ENCODE data around the gene TMEM97. TPM values are rescaled to one million over a fixed set of nuclear protein-coding genes. Genes with fewer than 3 reads are reported as not detected.

The TMEM97 gene
- total RNA-seq (2022; extraction: Qiagen RNA extraction; ENCODE audit: low read depth) = 39.9 to 45.7 TPM (median 41.3 TPM) in 5 replicates

GRCh38 chr17:28318759-28319597 lies at the start of gene TMEM97:
Gene TMEM97 (plus strand): TSS chr17:28319200. CDS start chr17:28319240, 40 bp downstream.

DNA sequence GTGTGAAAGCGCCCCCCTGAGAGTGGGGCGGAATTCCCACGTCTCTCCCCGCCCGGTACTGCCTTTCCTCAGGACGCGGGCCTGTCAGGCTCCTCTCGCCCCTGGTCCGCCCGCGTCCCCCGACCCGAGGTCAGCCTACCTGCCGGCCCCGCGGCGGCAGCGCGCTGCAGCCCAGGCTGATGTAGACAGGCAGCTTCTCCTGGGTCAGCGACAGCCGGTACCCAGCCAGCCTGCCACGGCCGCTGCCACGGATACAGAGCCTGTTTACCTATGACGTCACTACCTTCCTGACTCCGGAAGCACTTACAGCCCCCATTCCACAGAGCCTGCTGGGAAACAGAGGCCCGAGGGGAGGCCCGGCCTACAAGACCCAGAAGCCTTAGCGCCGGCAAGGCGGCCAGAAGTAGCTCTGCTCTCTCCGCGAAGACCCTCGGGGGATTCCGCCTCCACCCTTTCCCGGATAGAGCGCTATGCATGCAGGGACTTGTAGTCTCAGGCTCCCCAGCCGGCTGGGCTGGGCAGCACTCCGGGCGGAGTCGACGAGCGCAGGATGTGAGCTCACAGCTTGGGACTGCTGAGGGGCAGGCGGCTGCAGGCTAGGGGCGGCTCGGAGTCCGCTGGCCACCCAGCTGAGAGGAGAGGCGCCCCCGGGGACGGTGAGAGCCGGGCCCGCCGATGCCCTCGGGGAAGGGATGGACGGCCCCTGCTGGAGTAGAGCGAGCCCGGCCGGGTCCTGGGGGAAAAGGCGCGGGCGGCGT lies 16.4 kb downstream of the TMEM97 start, which contains the start of the genes IFT20 and TNFAIP1:
Gene IFT20 (minus strand): TSS at position 272 of the 758 bp plus-strand sequence. CDS start 3,487 bp downstream, outside the sequence.
Gene TNFAIP1 (plus strand): TSS at position 561 of the 758 bp plus-strand sequence. CDS start 3,761 bp downstream, outside the sequence.

DNA sequence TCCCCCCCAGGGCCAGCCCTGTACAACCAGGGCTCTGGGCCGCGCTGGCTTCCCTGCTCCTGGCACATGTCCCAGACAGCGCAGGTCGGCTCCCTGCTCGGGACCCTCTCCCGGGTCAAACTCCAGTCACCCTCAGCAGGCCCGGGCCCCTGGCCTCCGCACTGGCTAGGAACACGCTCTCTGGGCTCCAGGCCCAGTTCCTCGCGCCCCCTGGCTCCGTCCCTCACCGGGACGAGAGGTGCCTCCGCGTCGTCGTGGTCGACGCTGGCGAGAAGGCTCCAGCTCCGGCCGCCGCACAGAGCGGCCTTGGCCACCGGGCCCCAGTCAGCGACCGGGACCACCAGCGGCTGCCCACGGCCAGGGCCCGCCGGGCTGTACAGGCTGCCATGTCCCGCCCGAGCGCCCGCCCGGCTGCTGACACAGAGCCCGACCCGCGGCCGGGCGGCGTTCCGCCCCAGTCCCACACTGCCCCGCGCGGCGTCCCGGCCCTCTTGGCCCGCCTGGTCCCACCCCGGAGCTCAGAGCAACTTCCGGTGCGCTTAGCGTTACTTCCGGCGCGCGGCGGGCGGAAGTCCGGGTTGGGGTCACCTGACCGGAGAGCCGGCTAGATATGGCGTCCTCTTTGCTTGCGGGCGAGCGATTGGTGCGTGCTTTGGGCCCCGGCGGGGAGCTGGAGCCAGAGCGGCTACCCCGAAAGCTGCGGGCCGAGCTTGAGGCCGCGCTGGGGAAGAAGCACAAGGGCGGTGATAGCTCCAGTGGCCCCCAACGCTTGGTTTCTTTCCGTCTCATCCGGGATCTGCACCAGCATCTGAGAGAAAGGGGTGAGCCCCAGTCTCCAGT lies 38.3 kb downstream of the TMEM97 start, which contains the start of gene POLDIP2:
Gene POLDIP2 (minus strand): TSS at position 467 of the 840 bp plus-strand sequence. CDS start 79 bp downstream, at position 388.

GRCh38 chr17:28364665-28365363 lies 45.8 kb downstream of the TMEM97 start, which contains the start of gene SEBOX:
Gene SEBOX (minus strand): TSS chr17:28365199. CDS start chr17:28365151, 48 bp downstream.

DNA sequence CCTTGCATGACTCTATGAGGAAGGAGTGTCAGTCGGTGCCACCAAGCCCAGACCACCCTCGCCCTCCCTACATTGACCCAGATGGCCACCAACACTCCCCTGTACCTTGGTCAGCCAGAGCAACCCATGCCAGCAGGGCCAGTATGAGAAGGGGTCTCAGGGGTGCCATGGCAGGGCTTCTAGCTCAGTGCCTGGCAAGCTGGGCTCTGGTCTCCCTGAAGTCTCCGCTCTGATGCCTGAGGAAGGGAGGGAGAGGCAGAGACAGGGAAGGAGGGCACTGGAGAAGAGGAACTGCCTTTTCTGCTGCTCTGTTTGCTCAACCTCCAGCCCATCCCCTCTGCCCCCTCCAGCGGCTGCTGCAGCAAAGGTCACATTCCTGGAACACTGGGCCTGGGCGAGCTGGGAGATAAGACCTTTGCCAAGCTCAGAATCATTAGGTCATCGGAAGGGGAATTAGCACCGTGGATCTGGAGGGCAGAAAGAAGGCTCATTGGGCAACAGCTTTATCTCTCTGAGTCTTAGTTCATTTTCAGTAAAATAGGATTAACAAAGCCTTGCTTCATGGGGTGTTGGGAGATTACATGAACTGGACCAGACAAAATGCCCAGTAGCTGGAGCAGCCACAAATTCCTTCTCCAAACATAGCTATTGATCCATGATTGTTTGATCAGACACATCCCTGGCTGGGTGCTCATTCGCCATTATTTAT lies 51.2 kb downstream of the TMEM97 start, which contains the start of gene VTN:
Gene VTN (minus strand): TSS at position 273 of the 709 bp plus-strand sequence. CDS start 104 bp downstream, at position 169.

DNA sequence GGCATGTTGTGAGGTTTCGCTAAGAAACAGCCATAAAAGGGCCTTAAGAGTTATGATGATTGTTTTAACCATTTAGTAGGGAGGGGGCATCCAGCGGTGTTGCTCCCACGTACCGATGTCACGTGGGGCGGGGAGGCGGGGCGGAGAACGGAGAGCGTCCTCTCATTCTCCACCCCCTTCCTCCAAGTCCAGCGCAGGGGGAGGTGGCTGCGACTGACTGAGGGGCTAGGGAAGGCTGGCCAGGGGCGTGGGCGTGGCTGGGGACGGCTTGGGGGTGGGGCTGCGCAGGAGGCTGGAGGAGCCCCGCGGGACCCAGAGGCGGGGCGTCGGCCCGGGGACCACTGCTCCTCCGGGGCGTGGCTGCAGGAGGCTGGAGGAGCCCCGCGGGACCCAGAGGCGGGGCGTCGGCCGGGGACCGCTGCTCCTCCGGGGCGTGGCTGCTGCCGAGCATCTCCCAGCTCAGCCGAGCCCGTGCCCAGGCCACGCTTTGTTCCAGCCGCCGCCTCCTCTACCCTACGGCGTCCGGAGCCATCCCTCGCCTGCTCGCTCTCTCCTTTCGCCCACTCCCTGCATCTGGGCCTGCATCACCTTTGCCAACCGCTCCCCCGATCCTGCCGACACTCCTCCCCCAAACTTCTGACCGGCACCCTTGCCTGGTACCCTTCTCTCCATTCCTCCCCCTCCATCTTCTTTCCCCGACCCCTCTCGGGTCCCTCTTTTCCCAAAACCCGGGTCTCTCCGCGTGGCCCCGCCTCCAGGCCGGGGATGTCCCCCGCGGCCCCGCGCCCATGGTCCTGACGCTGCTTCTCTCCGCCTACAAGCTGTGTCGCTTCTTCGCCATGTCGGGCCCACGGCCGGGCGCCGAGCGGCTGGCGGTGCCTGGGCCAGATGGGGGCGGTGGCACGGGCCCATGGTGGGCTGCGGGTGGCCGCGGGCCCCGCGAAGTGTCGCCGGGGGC lies 52.5 kb downstream of the TMEM97 start, which contains the start of gene SARM1:
Gene SARM1 (plus strand): TSS at position 450 of the 958 bp plus-strand sequence. CDS start 339 bp downstream, at position 789.

Other genes starting within 250 kb of the TMEM97 start
- 51.9 to 58.0 TPM (median 56.2 TPM) in 5 replicates for gene IFT20, start 16.3 kb downstream of the TMEM97 start, total RNA-seq (2022; extraction: Qiagen RNA extraction; ENCODE audit: low read depth)
- 41.1 to 53.5 TPM (median 47.7 TPM) in 5 replicates for gene TNFAIP1, start 16.6 kb downstream of the TMEM97 start, total RNA-seq (2022; extraction: Qiagen RNA extraction; ENCODE audit: low read depth)
- 142 to 172 TPM (median 160 TPM) in 5 replicates for gene POLDIP2, start 38.3 kb downstream of the TMEM97 start, total RNA-seq (2022; extraction: Qiagen RNA extraction; ENCODE audit: low read depth)
- not detected in 5 replicates for gene SEBOX, start 46.0 kb downstream of the TMEM97 start, total RNA-seq (2022; extraction: Qiagen RNA extraction; ENCODE audit: low read depth)
- 16.5 to 23.2 TPM (median 19.6 TPM) in 5 replicates for gene VTN, start 51.1 kb downstream of the TMEM97 start, total RNA-seq (2022; extraction: Qiagen RNA extraction; ENCODE audit: low read depth)
- 4.3 to 6.7 TPM (median 5.9 TPM) in 5 replicates for gene SARM1, start 52.5 kb downstream of the TMEM97 start, total RNA-seq (2022; extraction: Qiagen RNA extraction; ENCODE audit: low read depth)
- 16.3 to 20.4 TPM (median 18.9 TPM) in 5 replicates for gene SLC46A1, start 87.0 kb downstream of the TMEM97 start, total RNA-seq (2022; extraction: Qiagen RNA extraction; ENCODE audit: low read depth)
- 0.10 to 0.18 TPM (median 0.14 TPM) in 5 replicates for gene SLC13A2, start 154.4 kb downstream of the TMEM97 start, total RNA-seq (2022; extraction: Qiagen RNA extraction; ENCODE audit: low read depth)
- gene FOXN1, start 187.1 kb downstream of the TMEM97 start, total RNA-seq (2022; extraction: Qiagen RNA extraction; ENCODE audit: low read depth) = 0.03 TPM in 2 of 5 replicates, not detected in the others
- 26.8 to 35.5 TPM (median 29.7 TPM) in 5 replicates for gene UNC119, start 233.4 kb downstream of the TMEM97 start, total RNA-seq (2022; extraction: Qiagen RNA extraction; ENCODE audit: low read depth)

Measured in A549 treated with GW870086 at 1 μM for 4 hours (cell line).